SK-N-SH (cell line): ENCODE results near the gene MMP26. TPM values are rescaled to one million over a fixed set of nuclear protein-coding genes. Genes with fewer than 3 reads are reported as not detected.

Experiments
- CTCF ChIA-PET: fragments of 300-600, 350-600 bp; formaldehyde crosslinking; extraction: SDS; loops from one replicate; lab custom pipeline; 2021; lab: Yijun Ruan, JAX
- POLR2A ChIA-PET: fragments of 350-600 bp; sonication (Branson Sonifier 250); formaldehyde crosslinking; extraction: SDS; loops from one replicate; lab custom pipeline; 2020; ENCODE audit warnings: antibody characterized with exemption, inconsistent platforms; lab: Yijun Ruan, JAX
- DNase-seq: peaks from one replicate; pipeline ENCODE4 v3.0.0; 2012
- H2AFZ ChIP-seq: fragments of 200-600 bp; sonication (generic); 2 replicates; pipeline ENCODE4 v1.8.1; 2016; ENCODE audit warnings: antibody characterized with exemption, mild to moderate bottlenecking, low read depth
- H3F3A ChIP-seq: fragments of 200-600 bp; sonication (generic); replicated peaks from 2 replicates; pipeline ENCODE3; 2016; ENCODE audit warnings: antibody characterized with exemption, mild to moderate bottlenecking; ENCODE audit not compliant: insufficient read depth
- H3K27ac ChIP-seq, 2 experiments: fragments of 200-500 bp in 1 of 2; fragments of 200-600 bp in 1 of 2; sonication (Bioruptor generic) in 1 of 2; sonication (generic), shearing (Covaris generic) in 1 of 2; 2 replicates each; pipeline versions ENCODE4 v1.5.1 to v1.6.1; 2014 to 2016; ENCODE audit warnings: low read depth in 2 of 2, inconsistent platforms in 1 of 2, low read length in 1 of 2, mild to moderate bottlenecking in 1 of 2, mixed read lengths in 1 of 2
- H3K27me3 ChIP-seq: fragments of 200-600 bp; sonication (generic), shearing (Covaris generic); 2 replicates; pipeline ENCODE4 v1.6.1; 2016; ENCODE audit warnings: mixed run types; ENCODE audit not compliant: insufficient read depth
- H3K36me3 ChIP-seq, 2 experiments: fragments of 200-500 bp in 1 of 2; fragments of 200-600 bp in 1 of 2; sonication (Bioruptor generic) in 1 of 2; sonication (generic) in 1 of 2; replicated peaks in 1 of 2; 2 replicates each; pipeline versions ENCODE3 to v1.5.1; 2014 to 2016; ENCODE audit warnings: low read length in 1 of 2, mild to moderate bottlenecking in 1 of 2; ENCODE audit not compliant: insufficient read depth in 2 of 2, control insufficient read depth in 1 of 2
- H3K4me1 ChIP-seq, 2 experiments: fragments of 200-500 bp in 1 of 2; fragments of 200-600 bp in 1 of 2; sonication (Bioruptor generic) in 1 of 2; sonication (generic), shearing (Covaris generic) in 1 of 2; 2 replicates each; pipeline versions ENCODE4 v1.5.1 to v1.6.1; 2014 to 2016; ENCODE audit warnings: low read depth in 1 of 2, low read length in 1 of 2, mixed run types in 1 of 2; ENCODE audit not compliant: insufficient read depth in 2 of 2, control insufficient read depth in 1 of 2
- H3K4me2 ChIP-seq: fragments of 200-600 bp; sonication (generic), shearing (Covaris generic); 2 replicates; pipeline ENCODE4 v1.6.1; 2017; ENCODE audit warnings: mixed run types
- H3K4me3 ChIP-seq, 2 experiments: fragments of 200-500 bp in 1 of 2; fragments of 200-600 bp in 1 of 2; sonication (Bioruptor generic) in 1 of 2; sonication (generic), shearing (Covaris generic) in 1 of 2; 2 replicates each; pipeline versions ENCODE4 v1.5.1 to v1.8.1; 2014 to 2016; ENCODE audit warnings: low read depth in 2 of 2, inconsistent platforms in 1 of 2, low read length in 1 of 2, mild to moderate bottlenecking in 1 of 2, mixed read lengths in 1 of 2, moderate library complexity in 1 of 2
- H3K79me2 ChIP-seq: fragments of 200-600 bp; sonication (generic); 2 replicates; pipeline ENCODE4 v1.8.1; 2017; ENCODE audit warnings: mild to moderate bottlenecking; ENCODE audit not compliant: insufficient read depth
- H3K9ac ChIP-seq: fragments of 200-600 bp; sonication (generic); 2 replicates; pipeline ENCODE4 v1.6.1; 2017; ENCODE audit warnings: mixed run types
- H3K9me2 ChIP-seq: fragments of 200-600 bp; sonication (generic); 2 replicates; pipeline ENCODE4 v1.6.1; 2017; ENCODE audit warnings: mixed run types
- H3K9me3 ChIP-seq: fragments of 200-600 bp; sonication (generic); 2 replicates; pipeline ENCODE4 v1.6.1; 2017; ENCODE audit warnings: mixed run types, mild to moderate bottlenecking, moderate library complexity
- H4K20me1 ChIP-seq: fragments of 200-600 bp; sonication (generic); 2 replicates; pipeline ENCODE4 v1.6.1; 2017; ENCODE audit warnings: mild to moderate bottlenecking, mixed run types; ENCODE audit not compliant: insufficient read depth
- CHD2 ChIP-seq: fragments of 150-350 bp; IDR thresholded peaks from 2 replicates; pipeline ENCODE4 v1.6.1; 2018; ENCODE audit warnings: low read length; ENCODE audit not compliant: partially characterized antibody
- CTCF ChIP-seq: fragments of 200-600 bp; sonication (generic); IDR thresholded peaks from 2 replicates; pipeline ENCODE4 v1.6.1; 2017; ENCODE audit warnings: antibody characterized with exemption, mild to moderate bottlenecking, moderate library complexity
- ELF1 ChIP-seq: IDR thresholded peaks from 2 replicates; pipeline ENCODE4 v1.4.0; 2012
- GABPA ChIP-seq: IDR thresholded peaks from 2 replicates; pipeline ENCODE4 v1.4.0; 2012; ENCODE audit warnings: low read depth, mild to moderate bottlenecking
- IRF3 ChIP-seq: fragments of 150-350 bp; IDR thresholded peaks from 2 replicates; pipeline ENCODE4 v1.6.1; 2016; ENCODE audit warnings: mild to moderate bottlenecking, low read depth, low read length
- PBX3 ChIP-seq: IDR thresholded peaks from 2 replicates; pipeline ENCODE4; 2012
- RAD21 ChIP-seq: IDR thresholded peaks from 2 replicates; pipeline ENCODE4 v1.6.1; 2012; ENCODE audit warnings: mild to moderate bottlenecking, low read length
- REST ChIP-seq: IDR thresholded peaks from 2 replicates; pipeline ENCODE4 v1.6.1; 2012; ENCODE audit warnings: mild to moderate bottlenecking, low read depth, low read length, moderate library complexity
- RFX5 ChIP-seq: IDR thresholded peaks from 2 replicates; pipeline ENCODE4 v1.6.1; 2012; ENCODE audit warnings: mild to moderate bottlenecking, improper control_type of control experiment, low read length
- RXRA ChIP-seq: IDR thresholded peaks from 2 replicates; pipeline ENCODE4 v1.4.0; 2012; ENCODE audit warnings: low read depth, mild to moderate bottlenecking, borderline replicate concordance
- SMC3 ChIP-seq: IDR thresholded peaks from 2 replicates; pipeline ENCODE4 v1.6.1; 2012; ENCODE audit warnings: low read depth, low read length, improper control_type of control experiment
- TAF1 ChIP-seq: IDR thresholded peaks from 2 replicates; pipeline ENCODE4 v1.6.1; 2012; ENCODE audit warnings: low read depth, mild to moderate bottlenecking, low read length, moderate library complexity, borderline replicate concordance
- TEAD4 ChIP-seq: IDR thresholded peaks from 2 replicates; pipeline ENCODE4 v1.4.0; 2012; ENCODE audit warnings: mild to moderate bottlenecking, borderline replicate concordance; ENCODE audit not compliant: insufficient read depth
- WGBS: methylation state at CpG from one replicate; pipeline ENCODE4 v1.1.6; 2017; ENCODE audit warnings: low lambda C conversion rate; 5-methylcytosine and 5-hydroxymethylcytosine counted together
- polyA plus RNA-seq, 3 experiments: library from polyadenylated mRNA; depleted of rRNA; stranded (reverse); fragments of >200 nt; gene quantifications; 2 replicates each; pipeline ENCODE4 v1.2.3, GENCODE V29; 2012

Gene MMP26
- polyA plus RNA-seq, 1 of the 3 experiments (the other 2 are of a cell fraction): not detected

GRCh38 chr11:4658629-4659445 lies 45.7 kb upstream of the MMP26 start:
- Histone ChIP-seq H3K27ac (no peak overlapping the region), H3K79me2 (no peaks in the 10 kb centered on the region), H3K27me3 (peaks cover 18% of the 10 kb centered on the region; the same call in 1 of the 2 replicates), H3K9ac (no peak overlapping the region), H3K36me3 (no peaks in the 10 kb centered on the region), H3K9me3 (no peaks in the 10 kb centered on the region), H4K20me1 (no peaks in the 10 kb centered on the region), H3K4me3 (no peak overlapping the region), H3F3A (no peaks in the 10 kb centered on the region), H2AFZ (no peak overlapping the region), H3K4me2 (no peak overlapping the region), H3K9me2 (no peaks in the 10 kb centered on the region), H3K4me1 (no peaks in the 10 kb centered on the region)
- ChIA-PET POLR2A (no interaction called here), CTCF (interaction anchor here (2.1 kb wide), 1 partner anchor 22 kb away, joined by 5 read pairs; the partner anchor contains the start of gene OR51D1)
- 7% methylated on average over 5 of the region's 5 CpGs for WGBS
- TF ChIP-seq REST: no peak
- TF ChIP-seq IRF3: no peak
- no peak for TF ChIP-seq CTCF
- TF ChIP-seq SMC3: no peak
- TF ChIP-seq RAD21: no peak
- TF ChIP-seq RXRA: no peak
- TF ChIP-seq TEAD4: no peak
- no peak for TF ChIP-seq CHD2
- TF ChIP-seq GABPA: no peak
- TF ChIP-seq TAF1: no peak
- no peak for TF ChIP-seq PBX3
- TF ChIP-seq RFX5: no peak
- no peak for TF ChIP-seq ELF1
- DNase-seq: no peak
